Neural progenitor cell (in vitro differentiated cells): ENCODE measurements around the gene RHBDL3. TPM values are rescaled to one million over a fixed set of nuclear protein-coding genes. Genes with fewer than 3 reads are reported as not detected.

Experiments used
- DNase-seq: peaks from one replicate; pipeline ENCODE4 v3.0.0-alpha.2; 2016; ENCODE audit warnings: low spot score
- H2AFZ ChIP-seq: fragments of 200-600 bp; sonication (generic); replicated peaks from 2 replicates; pipeline ENCODE4 v1.6.1; 2016; ENCODE audit warnings: antibody characterized with exemption
- H3F3A ChIP-seq: fragments of 200-600 bp; sonication (generic); 2 replicates; pipeline ENCODE4 v1.6.1; 2016; ENCODE audit warnings: antibody characterized with exemption, low read depth
- H3K27ac ChIP-seq: fragments of 200-600 bp; sonication (generic); 2 replicates; pipeline ENCODE4 v1.5.1; 2016; ENCODE audit warnings: mild to moderate bottlenecking
- H3K27me3 ChIP-seq: fragments of 200-600 bp; sonication (generic); 2 replicates; pipeline ENCODE4 v1.6.1; 2016; ENCODE audit warnings: mild to moderate bottlenecking, moderate library complexity
- H3K36me3 ChIP-seq: fragments of 200-600 bp; sonication (generic); 2 replicates; pipeline ENCODE4 v1.5.1; 2016
- H3K4me1 ChIP-seq: fragments of 200-600 bp; sonication (generic); 2 replicates; pipeline ENCODE4 v1.6.1; 2016; ENCODE audit warnings: mixed run types
- H3K4me2 ChIP-seq: fragments of 200-600 bp; sonication (generic); 2 replicates; pipeline ENCODE4 v1.6.1; 2016
- H3K4me3 ChIP-seq: fragments of 200-600 bp; sonication (generic); 2 replicates; pipeline ENCODE4 v1.5.1; 2016
- H3K79me2 ChIP-seq: fragments of 200-600 bp; sonication (generic); 2 replicates; pipeline ENCODE4 v1.6.1; 2016; ENCODE audit warnings: low read depth
- H3K9ac ChIP-seq: fragments of 200-600 bp; sonication (generic); 2 replicates; pipeline ENCODE4 v1.6.1; 2016
- H3K9me3 ChIP-seq: fragments of 200-600 bp; sonication (generic); 2 replicates; pipeline ENCODE4 v1.5.1; 2016; ENCODE audit warnings: low read depth
- H4K20me1 ChIP-seq: fragments of 200-600 bp; sonication (generic); 2 replicates; pipeline ENCODE4 v1.6.1; 2016; ENCODE audit warnings: low read depth
- H3K27ac Mint-ChIP-seq: 3 replicates; pipeline ENCODE4 v1.8.0; 2021; ENCODE audit warnings: mixed read lengths
- H3K27me3 Mint-ChIP-seq: 2 replicates; pipeline ENCODE4 v1.8.0; 2022; ENCODE audit warnings: low read depth, mild to moderate bottlenecking, inconsistent platforms, moderate library complexity, mixed read lengths; ENCODE audit not compliant: insufficient read depth
- H3K36me3 Mint-ChIP-seq: 3 replicates; pipeline ENCODE4 v1.8.0; 2021; ENCODE audit warnings: mixed read lengths
- H3K4me1 Mint-ChIP-seq: 3 replicates; pipeline ENCODE4 v1.8.0; 2021; ENCODE audit warnings: mixed read lengths
- H3K4me3 Mint-ChIP-seq: 3 replicates; pipeline ENCODE4 v1.8.0; 2021; ENCODE audit warnings: mild to moderate bottlenecking, moderate library complexity, mixed read lengths
- H3K9me3 Mint-ChIP-seq: 3 replicates; pipeline ENCODE4 v1.8.0; 2020; ENCODE audit warnings: mixed read lengths
- CTCF ChIP-seq: fragments of 200-600 bp; sonication (generic); IDR thresholded peaks from 2 replicates; pipeline ENCODE4 v1.5.1; 2017; ENCODE audit warnings: antibody characterized with exemption, mild to moderate bottlenecking
- EZH2 ChIP-seq: fragments of 200-600 bp; sonication (generic); IDR thresholded peaks from 2 replicates; pipeline ENCODE4 v1.6.1; 2017; ENCODE audit warnings: antibody characterized with exemption, mild to moderate bottlenecking, moderate library complexity
- EZH2phosphoT487 ChIP-seq: fragments of 200-600 bp; sonication (generic); IDR thresholded peaks from 2 replicates; pipeline ENCODE4 v1.6.1; 2017; ENCODE audit warnings: antibody characterized with exemption
- total RNA-seq: library from RNA; depleted of rRNA; stranded (reverse); fragments of >200 nt; gene quantifications from 2 replicates; pipeline ENCODE4 v1.2.3, GENCODE V29; 2015; ENCODE audit warnings: low replicate concordance

RHBDL3 gene
- total RNA-seq, 1 donor from 2014 or later: 2.5 TPM

DNA sequence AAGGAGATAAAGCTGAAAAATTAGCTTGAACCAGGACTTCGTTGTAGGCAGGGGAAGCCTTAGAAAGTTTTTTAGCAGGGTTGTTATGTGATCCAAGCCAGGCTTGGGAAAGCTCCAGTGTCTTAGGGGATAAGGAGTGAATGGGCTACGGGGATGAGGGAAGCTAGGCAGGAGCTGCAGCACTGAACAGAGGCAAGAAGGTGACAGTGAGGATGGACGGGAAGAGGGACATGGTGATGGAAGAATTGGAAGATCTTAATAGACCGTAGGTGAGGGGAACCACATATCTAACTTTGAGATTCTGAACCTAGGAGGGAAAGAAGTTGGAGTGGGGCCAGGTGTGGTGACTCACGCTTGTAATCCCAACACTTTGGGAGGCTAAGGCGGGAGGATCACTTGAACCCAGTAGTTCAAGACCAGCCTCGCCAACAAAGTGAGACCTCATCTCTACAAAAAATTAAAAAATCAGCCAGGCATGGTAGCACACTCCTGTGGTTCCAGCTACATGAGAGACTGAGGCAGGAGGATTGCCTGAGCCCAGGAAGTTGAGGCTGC lies 3.2 kb downstream of the RHBDL3 start:
- H3K4me3 Mint-ChIP-seq: peak overlapping the region; percentile 81
- H3K4me1 ChIP-seq: peaks cover 33% of the 10 kb centered on the region
- DNase-seq: no peak

DNA sequence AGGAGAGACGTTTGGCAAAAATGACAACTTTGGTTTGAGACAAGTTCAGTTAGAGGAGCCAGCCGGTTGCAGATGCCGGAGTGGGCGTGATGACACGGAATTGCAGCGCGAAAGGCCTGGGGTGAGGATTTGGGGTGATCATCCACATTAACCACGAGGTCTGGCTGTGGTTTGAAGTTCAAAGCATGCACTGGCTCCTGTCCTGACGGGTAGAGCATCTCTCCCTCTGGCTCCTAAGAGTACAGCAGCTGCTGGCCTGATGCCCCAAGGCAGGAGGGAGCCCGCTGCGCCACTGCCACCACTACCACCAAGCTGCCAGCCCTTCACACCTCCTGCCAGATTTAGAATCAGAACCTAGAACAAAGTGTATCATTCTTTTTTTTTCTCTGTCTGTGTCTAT lies 3.7 kb downstream of the RHBDL3 start:
- no peak overlapping the region for H3K27ac ChIP-seq
- peaks cover 49% of the 10 kb centered on the region for H3K27me3 ChIP-seq
- H3K36me3 ChIP-seq: no peaks in the 10 kb centered on the region
- no peak overlapping the region for H3K4me2 ChIP-seq
- no peak for DNase-seq
- peaks cover 33% of the 10 kb centered on the region for H3K4me1 ChIP-seq
- H3K27me3 Mint-ChIP-seq: peaks cover 37% of the 10 kb centered on the region
- H3K9me3 Mint-ChIP-seq: peaks cover 2% of the 10 kb centered on the region
- no peak overlapping the region for H2AFZ ChIP-seq
- H3K9me3 ChIP-seq: no peaks in the 10 kb centered on the region
- no peak overlapping the region for H3K9ac ChIP-seq
- no peak overlapping the region for H3K4me3 Mint-ChIP-seq
- H3K27ac Mint-ChIP-seq: no peak overlapping the region
- H3F3A ChIP-seq: peaks cover 47% of the 10 kb centered on the region
- H3K4me3 ChIP-seq: no peak overlapping the region
- peaks cover 18% of the 10 kb centered on the region for H4K20me1 ChIP-seq
- peaks cover 9% of the 10 kb centered on the region for H3K79me2 ChIP-seq
- TF ChIP-seq EZH2: no peak
- TF ChIP-seq CTCF: no peak
- no peak for TF ChIP-seq EZH2phosphoT487
- peaks cover 47% of the 10 kb centered on the region for H3K4me1 Mint-ChIP-seq
- no peaks in the 10 kb centered on the region for H3K36me3 Mint-ChIP-seq

More for the DNA sequence above, 3.2 kb downstream of the RHBDL3 start:
- peaks cover 47% of the 10 kb centered on the region for H3F3A ChIP-seq
- no peak overlapping the region for H3K9ac ChIP-seq
- H4K20me1 ChIP-seq: peaks cover 18% of the 10 kb centered on the region
- no peak for TF ChIP-seq CTCF
- no peak for TF ChIP-seq EZH2
- TF ChIP-seq EZH2phosphoT487: no peak
- peaks cover 41% of the 10 kb centered on the region for H3K27me3 Mint-ChIP-seq
- H3K4me1 Mint-ChIP-seq: peaks cover 47% of the 10 kb centered on the region
- H3K9me3 Mint-ChIP-seq: peaks cover 2% of the 10 kb centered on the region
- H3K36me3 ChIP-seq: no peaks in the 10 kb centered on the region
- H3K4me3 ChIP-seq: no peak overlapping the region
- no peak overlapping the region for H3K4me2 ChIP-seq
- H3K79me2 ChIP-seq: peaks cover 9% of the 10 kb centered on the region
- H3K27me3 ChIP-seq: peaks cover 54% of the 10 kb centered on the region
- H2AFZ ChIP-seq: no peak overlapping the region
- H3K27ac ChIP-seq: no peak overlapping the region
- H3K27ac Mint-ChIP-seq: no peak overlapping the region
- no peaks in the 10 kb centered on the region for H3K9me3 ChIP-seq
- no peaks in the 10 kb centered on the region for H3K36me3 Mint-ChIP-seq

DNA sequence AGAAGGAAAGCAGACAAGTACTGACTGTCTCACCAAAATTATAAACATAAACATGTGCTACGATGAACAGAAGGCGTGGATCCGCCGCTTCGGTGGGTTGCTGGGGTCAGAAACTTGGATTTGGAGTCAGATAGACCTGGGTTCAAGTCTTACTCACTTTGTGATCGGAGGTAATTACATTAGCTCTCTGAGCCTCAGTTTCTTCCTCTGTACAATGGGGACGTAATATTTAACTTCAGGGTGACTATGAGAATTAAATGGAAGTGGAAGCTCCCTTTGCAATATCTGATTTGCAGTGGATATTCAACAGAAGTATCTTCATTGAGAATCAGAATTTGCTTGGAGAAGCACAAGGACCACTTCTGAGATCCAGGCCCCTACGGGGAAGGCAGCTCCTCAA lies 6.2 kb downstream of the RHBDL3 start:
- peaks cover 27% of the 10 kb centered on the region for H3K27me3 Mint-ChIP-seq
- peaks cover 29% of the 10 kb centered on the region for H3K27me3 ChIP-seq
- no peak for DNase-seq
- no peaks in the 10 kb centered on the region for H3K36me3 ChIP-seq
- H3K27ac ChIP-seq: no peak overlapping the region
- H3K4me1 ChIP-seq: peaks cover 25% of the 10 kb centered on the region
- H4K20me1 ChIP-seq: peaks cover 25% of the 10 kb centered on the region
- no peaks in the 10 kb centered on the region for H3K9me3 ChIP-seq
- no peak overlapping the region for H3K4me2 ChIP-seq
- no peak overlapping the region for H3K4me3 Mint-ChIP-seq
- H3K27ac Mint-ChIP-seq: no peak overlapping the region
- H2AFZ ChIP-seq: no peak overlapping the region
- H3K79me2 ChIP-seq: peaks cover 9% of the 10 kb centered on the region
- no peaks in the 10 kb centered on the region for H3K36me3 Mint-ChIP-seq
- TF ChIP-seq EZH2 (no peak), EZH2phosphoT487 (no peak), CTCF (no peak)
- peaks cover 39% of the 10 kb centered on the region for H3F3A ChIP-seq
- H3K9ac ChIP-seq: no peak overlapping the region
- H3K4me1 Mint-ChIP-seq: peaks cover 54% of the 10 kb centered on the region
- peaks cover 2% of the 10 kb centered on the region for H3K9me3 Mint-ChIP-seq
- H3K4me3 ChIP-seq: no peak overlapping the region
